Measurements from ENCODE around the gene HMGXB4.

The HMGXB4 gene

GRCh38 chr22:35258191-35258988 is 1.1 kb downstream of the HMGXB4 start:
- DNase-seq: no peak

- no peak for DNase-seq
Measured at GRCh38 chr22:35264986-35265385, 7.7 kb downstream of the HMGXB4 start.

GRCh38 chr22:35266277-35266676 is 9.0 kb downstream of the HMGXB4 start:
- no peak for DNase-seq

- no peak for DNase-seq
Measured at GRCh38 chr22:35269630-35270029, 12.3 kb downstream of the HMGXB4 start.

- no peak for DNase-seq
Measured at GRCh38 chr22:35274154-35274871, 17.0 kb downstream of the HMGXB4 start.

- no peak for DNase-seq
Measured at GRCh38 chr22:35275580-35275979, 18.3 kb downstream of the HMGXB4 start.

GRCh38 chr22:35276019-35276418 is 18.7 kb downstream of the HMGXB4 start:
- DNase-seq: no peak

- no peak for DNase-seq
Measured at GRCh38 chr22:35288116-35288515, 30.8 kb downstream of the HMGXB4 start.

- DNase-seq: no peak
Measured at GRCh38 chr22:35292786-35293185, 35.5 kb downstream of the HMGXB4 start.

GRCh38 chr22:35296051-35296450 is 38.8 kb downstream of the HMGXB4 start:
- no peak for DNase-seq

- DNase-seq: no peak
Measured at GRCh38 chr22:35299217-35299672, 42.0 kb downstream of the HMGXB4 start.

- DNase-seq: peak; percentile 97
Measured at GRCh38 chr22:35299673-35300499, 42.6 kb downstream of the HMGXB4 start, which contains the start of gene TOM1. Gene TOM1 (plus strand): TSS chr22:35299894. CDS start chr22:35299929, 35 bp downstream.

GRCh38 chr22:35301372-35301874 is 44.1 kb downstream of the HMGXB4 start:
- peak; percentile 86 for DNase-seq

- no peak for DNase-seq
Measured at GRCh38 chr22:35303029-35303624, 45.8 kb downstream of the HMGXB4 start.

- DNase-seq: no peak
Measured at GRCh38 chr22:35305525-35306070, 48.3 kb downstream of the HMGXB4 start.

GRCh38 chr22:35306350-35306967 is 49.2 kb downstream of the HMGXB4 start:
- DNase-seq: no peak

GRCh38 chr22:35307372-35307771 is 50.1 kb downstream of the HMGXB4 start:
- no peak for DNase-seq

- no peak for DNase-seq
Measured at GRCh38 chr22:35307892-35308291, 50.6 kb downstream of the HMGXB4 start.

- no peak for DNase-seq
Measured at GRCh38 chr22:35308480-35309021, 51.3 kb downstream of the HMGXB4 start.

- no peak for DNase-seq
Measured at GRCh38 chr22:35310556-35311550, 53.6 kb downstream of the HMGXB4 start.

Data from CD4-positive, alpha-beta T cell treated with Interleukin-15 for 1 hour (primary cell).